Dermis blood vessel endothelial cell (primary cell): ENCODE measurements around the gene MCHR1. TPM values are rescaled to one million over a fixed set of nuclear protein-coding genes. Genes with fewer than 3 reads are reported as not detected.
"Not testable (repeated sequence)": the region's sequence is repeated elsewhere in the genome, so short reads cannot be mapped to it uniquely, and the experiment has no call there.

Experiments used
- DNase-seq: peaks from one replicate; pipeline ENCODE4 v3.0.0; 2010
- total RNA-seq: library from RNA; depleted of rRNA; stranded (reverse); fragments of >200 nt; gene quantifications from 2 replicates; pipeline ENCODE4 v1.2.3, GENCODE V29; 2014

MCHR1 gene
- total RNA-seq, 1 donor from 2014 or later: not detected

DNA sequence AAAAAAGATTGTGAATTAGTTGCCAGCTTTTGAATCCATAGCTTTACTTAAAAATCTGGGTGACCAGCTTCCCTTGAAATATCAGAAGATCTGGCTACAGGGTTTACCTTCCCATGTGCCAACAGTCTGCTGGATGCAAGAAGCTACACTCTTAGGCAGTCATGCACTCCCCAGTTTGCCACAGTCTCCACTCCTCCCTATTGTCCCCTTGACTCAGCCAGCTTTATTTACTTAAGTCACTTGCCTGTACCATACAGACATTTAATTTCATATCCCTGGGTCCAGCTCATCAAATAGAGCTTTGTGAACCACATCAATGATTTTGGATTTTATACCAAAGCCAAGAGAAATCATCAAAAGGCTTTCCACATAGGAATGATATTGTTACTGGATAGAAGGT is 12.2 kb downstream of the MCHR1 start:
- no peak for DNase-seq

DNA sequence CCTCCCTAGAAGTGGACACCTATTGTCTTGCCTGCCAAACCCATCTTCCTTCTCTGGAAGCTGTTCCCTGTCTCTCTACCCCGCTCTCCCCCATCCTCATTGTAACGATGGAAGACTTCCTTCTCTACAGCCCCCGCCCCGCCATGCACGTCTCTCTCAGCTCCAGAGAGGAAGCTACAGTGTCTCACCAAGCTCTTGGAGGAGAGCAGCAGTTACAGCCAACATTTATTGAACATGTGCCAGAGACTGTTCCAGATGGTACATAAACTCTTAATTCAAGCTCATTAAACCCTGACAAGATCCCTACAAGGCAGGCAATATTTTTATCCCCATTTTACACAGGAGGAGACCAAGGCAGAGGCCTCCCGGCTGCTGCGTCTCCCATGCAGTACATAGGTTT is 15.1 kb downstream of the MCHR1 start:
- no peak for DNase-seq

DNA sequence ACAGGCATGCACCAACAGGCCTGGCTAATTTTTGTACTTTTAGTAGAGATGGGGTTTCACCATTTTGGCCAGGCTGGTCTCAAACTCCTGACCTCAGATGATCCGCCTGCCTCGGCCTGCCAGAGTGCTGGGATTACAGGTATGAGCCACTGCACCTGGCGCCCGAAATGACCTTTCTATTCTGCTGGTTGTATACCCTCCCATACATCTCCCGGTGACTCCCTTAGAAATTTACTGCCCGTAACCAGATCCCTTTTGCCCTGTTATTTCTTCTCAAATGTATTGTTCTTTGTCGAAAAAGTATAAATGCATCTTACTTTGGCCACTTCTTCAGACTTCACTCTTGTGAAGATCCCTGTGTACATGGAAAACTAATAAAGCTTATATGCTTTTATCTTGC is 22.0 kb downstream of the MCHR1 start:
- DNase-seq: no peak

DNA sequence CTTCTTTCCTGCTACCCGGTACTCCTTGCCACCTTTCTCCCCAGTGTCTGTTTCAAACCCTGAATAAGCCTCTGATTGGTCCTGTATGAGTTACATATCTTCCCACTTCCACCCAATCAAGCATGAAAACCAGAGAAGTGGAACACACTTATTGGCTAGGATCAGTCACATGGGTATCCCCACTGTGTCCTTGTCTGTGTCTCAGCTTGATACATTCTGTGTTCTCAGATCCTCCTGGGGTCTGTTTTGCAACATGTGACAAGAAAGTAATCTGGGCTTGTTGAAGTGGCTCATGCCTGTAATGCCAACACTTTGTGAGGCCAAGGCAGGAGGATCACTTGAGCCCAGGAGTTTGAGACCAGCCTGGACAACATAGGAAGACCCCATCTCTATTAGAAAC is 23.9 kb downstream of the MCHR1 start:
- no peak for DNase-seq

DNA sequence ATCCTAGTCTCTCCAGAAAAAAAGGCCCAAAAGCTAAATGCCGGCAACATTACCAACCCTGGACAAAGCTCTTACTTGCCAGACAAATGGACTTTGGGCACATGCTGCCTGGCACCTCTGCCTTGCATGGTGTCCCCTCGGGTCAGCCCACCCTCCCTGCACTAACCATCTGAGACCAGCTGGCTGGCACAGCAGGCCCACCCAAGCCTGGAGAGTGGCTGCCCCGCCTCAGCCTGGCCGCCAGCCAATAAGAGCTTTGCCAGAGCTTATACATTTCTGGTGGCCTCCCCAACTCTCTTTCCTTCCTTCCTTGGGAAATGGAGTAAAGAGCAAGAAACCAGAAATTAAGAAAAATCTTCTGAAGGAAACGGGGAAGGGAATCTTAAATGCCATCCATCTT is 24.5 kb downstream of the MCHR1 start:
- no peak for DNase-seq

DNA sequence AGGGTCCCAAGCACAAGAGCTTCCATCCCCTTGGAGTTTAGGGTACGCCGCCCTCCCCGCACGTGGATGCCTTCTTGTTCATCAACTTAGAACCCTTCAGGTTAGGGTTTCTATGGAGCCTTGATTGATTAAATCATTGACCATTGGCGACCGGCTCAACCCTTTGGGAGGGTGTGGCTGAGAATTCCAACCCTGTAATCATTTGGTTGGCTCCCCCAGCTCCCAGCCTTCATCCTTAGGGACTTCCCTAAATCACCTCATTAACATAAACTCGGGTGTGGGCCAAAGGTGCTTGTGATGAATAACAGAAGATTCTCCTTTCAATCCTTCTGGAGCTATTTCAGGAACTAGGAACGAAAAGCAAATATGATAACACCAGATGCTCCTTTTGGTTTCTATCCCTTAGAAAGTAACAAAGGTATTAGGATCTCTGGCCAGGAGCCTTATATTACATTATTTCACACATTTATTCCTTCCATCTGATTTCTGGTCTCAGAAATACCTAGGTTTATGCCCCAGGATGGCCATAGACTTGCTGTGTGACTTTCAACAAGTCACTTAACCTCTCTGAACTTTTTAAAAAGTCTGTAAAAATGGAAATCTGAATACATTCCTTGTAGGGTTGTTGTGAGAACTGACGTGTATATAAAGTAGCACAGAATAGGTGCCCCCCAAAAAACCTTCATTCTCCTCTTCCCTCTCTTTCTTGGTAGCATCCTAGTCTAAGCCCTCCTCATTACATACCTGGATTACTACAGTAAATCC is 26.8 kb downstream of the MCHR1 start:
- DNase-seq: no peak

DNA sequence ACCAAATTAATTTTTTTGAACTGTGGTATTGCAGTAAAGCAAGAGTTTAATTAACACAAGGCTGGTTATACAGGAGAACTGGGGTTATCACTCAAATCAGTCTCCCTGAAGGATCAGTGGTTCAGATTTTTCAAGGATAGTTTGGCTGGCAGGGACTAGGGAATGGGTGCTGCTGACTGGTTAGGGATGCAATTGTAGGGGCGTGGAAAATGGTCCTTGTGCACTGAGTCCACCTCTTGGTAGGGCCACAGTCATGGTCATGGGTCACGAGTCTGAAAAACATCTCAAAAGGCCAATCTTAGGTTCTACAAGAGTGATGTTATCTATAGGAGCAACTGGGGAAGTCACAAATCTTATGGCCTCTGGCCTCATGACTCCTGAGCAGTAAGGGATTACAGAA is 27.9 kb downstream of the MCHR1 start:
- no peak for DNase-seq

DNA sequence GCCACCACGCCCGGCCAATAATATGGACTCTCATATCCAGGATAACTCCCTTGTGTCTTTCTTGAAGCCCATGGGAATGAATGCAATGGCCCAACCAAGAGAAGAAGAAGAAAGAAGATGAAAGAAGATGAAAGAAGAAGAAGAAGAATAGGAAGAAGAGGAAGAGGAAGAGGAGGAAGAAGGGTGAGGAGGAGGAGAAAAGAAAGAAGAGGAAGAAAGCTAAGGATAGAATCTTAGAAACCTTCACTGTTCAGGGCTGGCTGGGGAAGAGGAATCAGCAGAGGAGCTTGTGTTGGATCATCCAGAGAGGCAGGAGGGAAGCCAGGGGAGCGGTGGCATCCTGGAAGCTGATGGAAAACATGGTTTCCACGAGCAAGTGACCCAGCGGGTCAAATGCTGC is 28.9 kb downstream of the MCHR1 start:
- DNase-seq: no peak

DNA sequence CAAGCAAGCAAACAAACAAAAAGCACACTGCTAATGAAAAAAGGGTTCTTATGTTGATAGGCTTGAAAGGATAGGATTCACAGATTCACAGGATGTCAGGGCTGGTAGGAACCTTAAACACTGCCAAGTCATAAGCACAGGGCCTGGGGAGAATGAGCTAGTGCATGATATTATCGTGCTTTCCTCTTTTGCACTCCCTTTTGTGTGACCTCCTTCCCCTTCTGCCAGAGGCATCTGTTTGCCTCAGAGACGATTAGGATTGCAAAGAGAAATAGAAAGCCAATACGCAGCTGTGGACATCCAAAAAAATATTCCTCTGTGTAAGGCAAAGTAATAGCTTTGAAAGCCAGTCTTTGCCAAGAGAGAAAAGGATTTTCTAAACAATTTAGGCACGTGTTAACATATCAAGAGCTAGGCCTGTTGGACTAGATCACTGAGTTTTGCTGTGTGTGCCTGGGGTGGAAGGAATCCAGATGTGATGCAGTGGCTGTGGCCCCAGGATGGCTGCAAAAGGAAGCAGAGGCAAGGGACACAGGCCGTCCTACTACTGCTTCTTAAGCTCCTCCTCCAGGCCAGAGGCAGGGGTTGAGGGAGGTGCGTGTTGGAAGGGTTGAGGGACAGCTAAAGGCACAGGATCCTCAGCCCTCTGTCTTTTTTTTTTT is 30.6 kb downstream of the MCHR1 start:
- no peak for DNase-seq

DNA sequence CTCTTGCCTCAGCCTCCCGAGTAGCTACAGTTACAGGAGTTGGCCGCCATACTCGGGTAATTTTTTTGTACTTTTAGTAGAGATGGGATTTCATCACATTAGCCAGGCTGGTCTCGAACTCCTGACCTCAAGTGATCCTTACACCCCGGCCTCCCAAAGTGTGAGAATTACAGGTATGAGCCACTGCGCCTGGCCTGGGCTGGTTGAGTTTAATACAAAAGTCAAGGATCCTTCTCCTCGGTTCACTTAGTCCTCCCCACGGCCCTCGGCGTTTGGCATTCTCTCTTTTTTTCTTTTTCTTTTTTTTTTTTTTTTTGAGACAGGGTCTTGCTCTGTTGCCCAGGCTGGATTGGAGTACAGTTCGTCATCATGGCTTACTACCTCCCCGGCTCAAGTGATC is 33.0 kb downstream of the MCHR1 start:
- DNase-seq: no peak

DNA sequence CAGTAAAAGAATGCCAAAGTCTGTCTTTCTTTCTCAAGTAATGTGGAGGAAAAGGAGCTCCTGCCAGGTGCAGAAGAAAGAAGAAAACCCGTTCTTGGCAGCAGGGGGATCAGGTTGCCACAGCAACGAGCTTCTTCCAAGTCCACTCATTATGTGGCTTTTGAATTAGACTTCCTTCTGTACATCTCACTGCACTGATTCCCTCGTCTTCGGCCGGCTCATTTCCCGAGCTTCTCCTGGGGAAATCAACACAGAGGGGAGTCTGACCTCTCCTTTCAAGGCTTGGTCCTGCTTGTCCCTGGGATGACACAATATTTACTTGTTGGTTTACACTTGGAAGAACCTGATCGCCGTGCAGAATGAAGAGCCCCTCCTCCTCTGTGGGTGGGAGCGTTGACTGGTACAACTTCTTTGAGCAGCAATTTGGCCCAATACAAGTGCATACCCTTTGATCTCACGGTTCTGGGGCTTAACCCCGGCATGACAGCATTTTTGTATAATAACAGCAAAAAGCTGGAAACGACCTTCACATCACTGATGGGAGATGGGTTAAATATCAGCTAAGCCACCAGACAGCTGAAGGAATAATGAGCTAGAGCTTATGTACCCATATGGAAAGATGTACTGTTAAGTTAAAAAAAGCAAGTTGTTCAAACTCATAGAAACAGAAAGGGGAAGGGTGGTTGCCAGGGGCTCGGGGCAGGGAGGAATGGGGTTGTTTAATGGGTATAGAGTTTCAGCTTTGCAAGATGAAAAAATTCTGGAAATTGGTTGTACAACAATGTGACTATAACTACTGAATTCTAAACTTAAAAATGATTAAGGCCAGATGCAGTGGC is 35.4 kb downstream of the MCHR1 start:
- peak; percentile 59 for DNase-seq

DNA sequence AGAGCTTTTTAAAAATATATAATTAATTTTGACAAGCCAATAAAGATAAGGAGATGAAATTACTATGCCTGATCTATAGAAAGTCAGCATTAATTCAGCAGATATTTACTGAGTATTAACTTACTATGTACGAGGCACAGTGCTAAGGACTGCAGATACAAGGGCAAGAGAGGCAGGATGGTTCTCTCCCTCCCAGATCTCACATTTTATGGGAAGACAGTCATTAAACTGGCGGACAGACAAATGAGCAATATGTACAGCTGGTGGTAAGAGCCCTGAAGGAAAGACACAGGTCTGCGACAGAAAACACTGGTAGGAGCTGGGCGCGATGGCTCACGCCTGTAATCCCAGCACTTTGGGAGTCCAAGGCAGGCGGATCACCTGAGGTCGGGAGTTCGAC is 36.8 kb downstream of the MCHR1 start:
- DNase-seq: no peak

DNA sequence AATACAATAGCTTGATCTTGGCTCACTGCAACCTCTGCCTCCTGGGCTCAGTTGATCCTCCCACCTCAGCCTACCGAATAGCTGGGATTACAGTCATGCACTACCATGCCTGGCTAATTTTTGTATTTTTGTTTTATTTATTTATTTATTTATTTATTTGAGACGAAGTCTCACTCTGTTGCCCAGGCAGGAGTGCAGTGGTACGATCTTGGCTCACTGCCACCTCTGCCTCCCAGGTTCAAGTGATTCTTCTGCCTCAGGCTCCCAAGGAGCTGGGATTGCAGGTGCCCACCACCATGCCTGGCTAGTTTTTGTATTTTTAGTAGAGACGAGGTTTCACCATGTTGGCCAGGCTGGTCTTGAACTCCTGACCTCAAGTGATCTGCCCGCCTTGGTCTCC is 38.4 kb downstream of the MCHR1 start:
- DNase-seq: not testable (repeated sequence)

DNA sequence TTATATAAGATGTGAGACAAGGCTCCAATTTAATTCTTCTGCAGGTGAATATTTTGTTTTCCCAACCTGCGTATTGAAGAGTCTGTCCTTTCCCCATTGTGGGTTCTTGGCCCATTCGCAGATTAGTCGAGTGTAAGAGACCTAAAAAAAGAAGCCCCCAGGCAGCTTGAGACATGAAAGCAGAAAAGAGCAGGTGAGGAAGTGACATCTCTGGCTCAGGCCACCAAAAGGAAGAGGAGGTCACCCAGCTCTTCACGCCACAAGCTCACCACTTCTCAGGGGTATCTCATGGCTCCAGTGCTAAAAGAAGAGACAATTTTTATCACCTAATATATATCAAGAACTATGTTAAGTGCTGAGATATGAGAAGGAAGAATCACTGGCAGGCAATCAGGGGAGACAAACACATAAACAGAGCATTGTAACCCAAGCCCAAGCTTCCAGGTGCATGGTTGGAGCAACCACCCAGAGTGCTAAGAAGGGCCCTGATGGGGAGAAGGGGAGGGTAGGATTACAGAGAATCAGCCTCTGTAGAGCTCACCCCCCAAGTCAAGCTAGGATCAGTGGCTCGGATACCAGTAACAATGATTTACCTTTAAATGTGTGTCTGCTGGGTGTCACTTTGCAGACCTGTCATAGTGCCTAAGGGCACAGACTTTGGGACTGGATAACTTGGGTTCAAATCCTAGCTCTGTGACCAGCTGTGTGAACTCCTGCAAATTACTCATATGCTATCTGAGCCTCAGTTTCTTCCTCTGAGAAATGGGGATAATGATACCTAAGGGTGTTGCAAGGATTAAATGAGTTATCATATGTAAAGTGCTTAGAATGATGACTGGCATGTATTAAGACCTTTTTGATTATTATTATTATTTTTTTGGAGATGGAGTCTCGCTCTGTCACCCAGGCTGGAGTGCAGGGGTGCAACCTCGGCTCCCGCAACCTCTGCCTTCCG is 39.2 kb downstream of the MCHR1 start:
- no peak for DNase-seq

DNA sequence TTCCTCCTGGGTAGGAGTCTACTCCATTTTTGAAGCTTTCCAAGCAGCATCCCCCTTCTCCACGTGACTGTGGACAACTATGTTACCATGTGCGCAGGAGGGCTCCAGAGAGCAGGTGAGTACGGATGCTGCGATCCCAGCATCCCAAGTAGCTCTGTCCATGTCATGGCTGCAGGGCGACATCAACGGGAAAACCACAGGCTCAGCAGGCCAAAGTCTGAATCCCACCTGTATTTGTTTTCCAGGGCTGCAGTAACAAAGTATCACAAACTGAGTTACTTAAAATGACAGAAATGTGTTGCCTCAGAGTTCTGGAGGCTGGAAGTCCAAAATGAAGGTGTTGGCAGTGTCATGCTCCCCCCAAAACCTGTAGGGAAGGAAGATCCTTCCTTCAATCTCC is 40.3 kb downstream of the MCHR1 start:
- no peak for DNase-seq

DNA sequence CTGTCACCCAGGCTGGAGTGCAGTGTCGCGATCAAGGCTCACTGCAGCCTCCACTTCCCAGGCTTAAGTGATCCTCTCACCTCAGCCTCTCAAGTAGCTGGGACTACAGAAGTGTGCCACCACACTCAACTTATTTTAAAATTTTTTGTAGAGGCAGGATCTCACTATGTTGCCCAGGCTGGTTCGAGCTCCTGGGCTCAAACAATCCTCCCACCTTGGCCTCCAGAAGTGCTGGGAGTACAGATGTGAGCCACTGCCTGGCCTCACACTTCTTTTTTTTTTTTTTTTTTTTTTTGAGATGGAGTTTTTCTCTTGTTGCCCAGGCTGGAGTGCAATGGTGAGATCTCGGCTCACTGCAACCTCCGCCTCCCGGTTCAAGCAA is 40.9 kb downstream of the MCHR1 start:
- DNase-seq: not testable (repeated sequence)

DNA sequence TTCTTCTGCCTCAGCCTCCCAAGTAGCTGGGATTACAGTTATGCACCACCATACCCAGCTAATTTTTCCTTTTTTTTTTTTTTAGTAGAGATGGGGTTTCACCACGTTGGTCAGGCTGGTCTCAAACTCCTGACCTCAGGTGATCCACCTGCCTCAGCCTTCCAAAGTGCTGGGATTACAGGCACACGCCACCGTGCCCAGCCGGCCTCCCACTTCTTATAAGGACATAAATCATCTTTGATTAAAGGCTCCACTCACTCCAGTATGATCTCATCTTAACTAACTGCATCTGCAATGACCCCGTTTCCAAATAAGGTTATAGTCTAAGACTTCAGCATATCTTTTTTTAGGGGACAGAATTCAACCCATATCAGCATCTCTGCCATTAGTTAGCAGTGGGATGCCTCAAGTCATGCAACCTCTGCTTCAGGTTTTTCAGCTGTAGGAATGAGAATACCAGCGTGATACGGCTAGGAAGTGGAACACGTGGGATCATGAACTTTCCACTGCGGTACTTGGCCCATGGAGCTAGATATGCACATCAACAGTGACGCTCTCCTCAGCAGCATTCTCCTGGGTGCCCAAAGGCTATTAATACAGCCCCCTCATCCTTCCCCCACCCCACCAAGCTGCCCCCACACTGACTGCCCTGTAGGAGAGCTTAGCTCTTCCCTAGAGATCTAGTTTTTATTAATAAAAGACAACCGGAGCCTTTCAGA is 41.4 kb downstream of the MCHR1 start:
- no peak for DNase-seq

DNA sequence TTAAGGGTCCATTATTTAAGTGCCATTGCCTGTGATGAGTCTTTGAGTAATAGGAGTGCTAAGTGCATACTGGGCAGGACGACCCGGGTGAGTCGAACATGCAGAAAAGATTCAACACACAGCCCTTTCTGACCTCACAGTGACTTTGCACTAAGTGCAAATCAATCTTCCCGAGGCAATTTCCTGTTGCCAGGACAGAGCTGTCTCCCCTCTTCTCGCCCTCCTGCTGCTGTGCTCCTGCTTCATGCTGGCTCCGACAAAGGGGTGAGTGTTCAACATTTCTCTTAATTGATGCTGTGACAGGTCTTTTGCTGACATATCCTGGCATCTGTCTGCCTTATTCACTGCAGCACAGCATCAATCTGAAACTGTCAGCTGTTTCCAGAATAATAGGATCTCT is 42.0 kb downstream of the MCHR1 start:
- no peak for DNase-seq

DNA sequence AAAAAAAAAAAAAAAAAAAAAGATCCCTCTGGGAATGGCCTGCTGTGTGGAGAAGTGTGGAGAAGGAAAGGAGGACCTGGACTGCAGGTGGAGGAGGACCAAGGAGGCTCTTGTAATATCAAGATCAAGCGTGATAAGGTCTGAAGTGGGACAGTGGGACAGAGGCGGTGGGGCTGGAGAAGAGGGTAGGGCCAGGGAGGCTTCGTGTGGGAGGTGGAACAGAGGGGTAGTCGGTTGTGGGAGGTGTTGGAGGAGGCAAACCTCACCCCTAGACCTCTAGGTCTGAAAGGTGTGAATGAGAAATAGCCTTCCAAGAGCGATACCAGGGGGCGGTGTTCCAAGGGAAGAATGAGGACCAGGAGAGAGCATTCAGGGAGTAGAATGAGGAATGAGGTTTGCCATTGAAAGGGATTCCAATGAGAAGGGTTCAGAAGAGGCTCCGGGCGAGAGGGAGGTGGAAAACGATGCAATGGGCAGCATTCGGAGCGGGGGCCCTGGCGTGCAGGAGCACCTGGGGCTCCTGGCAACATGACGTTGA is 44.2 kb downstream of the MCHR1 start:
- DNase-seq: no peak

DNA sequence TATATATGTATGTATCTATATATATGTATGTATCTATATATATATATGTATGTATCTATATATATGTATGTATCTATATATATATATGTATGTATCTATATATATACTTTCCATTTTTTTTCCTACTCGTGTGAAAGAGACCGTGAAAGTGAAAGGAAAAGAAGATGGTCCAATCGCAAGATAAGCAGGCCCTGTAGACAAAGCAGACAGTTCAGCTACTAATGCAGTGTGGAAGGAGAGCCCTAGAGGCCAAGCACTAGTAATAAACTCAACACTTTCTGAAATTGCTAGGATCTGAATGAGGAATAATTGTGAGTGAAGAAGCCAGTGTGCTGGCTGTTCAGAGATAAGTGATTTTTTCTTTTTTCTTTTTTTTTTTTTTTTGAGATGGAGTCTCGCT is 47.2 kb downstream of the MCHR1 start:
- no peak for DNase-seq
